OCI-LY7 (cell line): ENCODE measurements around the gene CDH23. TPM values are rescaled to one million over a fixed set of nuclear protein-coding genes. Genes with fewer than 3 reads are reported as not detected.

Source experiments
- BruUV-seq: library from RNA; stranded (reverse); fragments of 400-500 nt; replicated peaks from 2 replicates; lab custom pipeline; 2021; lab: Mats Ljungman, UMichigan
- CTCF ChIA-PET: fragments of 300-600 bp; sonication (Branson Sonifier 250); formaldehyde crosslinking; loops from one replicate; lab custom pipeline; 2022; ENCODE audit warnings: antibody characterized with exemption; ENCODE audit not compliant: unreplicated experiment; lab: Charles Lee
- POLR2A ChIA-PET: fragments of 300-600 bp; sonication (Branson Sonifier 250); formaldehyde crosslinking; loops from one replicate; lab custom pipeline; 2022; ENCODE audit warnings: antibody characterized with exemption; lab: Charles Lee
- DNase-seq: peaks from one replicate; pipeline ENCODE4 v3.0.0-alpha.2; 2015; ENCODE audit warnings: low spot score
- H2AFZ ChIP-seq: fragments of 200-600 bp; sonication (generic), shearing (Covaris generic); 2 replicates; pipeline ENCODE4 v1.6.1; 2014; ENCODE audit warnings: mild to moderate bottlenecking, antibody characterized with exemption, low read length, moderate library complexity
- H3K27ac ChIP-seq: fragments of 200-600 bp; sonication (generic); 2 replicates; pipeline ENCODE4 v1.5.1; 2014; ENCODE audit warnings: mixed run types, low read depth, mild to moderate bottlenecking, moderate library complexity, low read length, inconsistent platforms; ENCODE audit not compliant: poor library complexity, severe bottlenecking
- H3K36me3 ChIP-seq: fragments of 200-600 bp; sonication (generic); 2 replicates; pipeline ENCODE4 v1.6.1; 2014; ENCODE audit warnings: mild to moderate bottlenecking, antibody characterized with exemption, low read length, moderate library complexity, mixed read lengths; ENCODE audit not compliant: insufficient read depth
- H3K4me1 ChIP-seq: fragments of 200-600 bp; sonication (generic); 2 replicates; pipeline ENCODE4 v1.5.1; 2014; ENCODE audit warnings: mild to moderate bottlenecking, low read length; ENCODE audit not compliant: insufficient read depth, poor library complexity, severe bottlenecking
- H3K4me2 ChIP-seq: fragments of 200-600 bp; sonication (generic); 2 replicates; pipeline ENCODE4 v1.6.1; 2014; ENCODE audit warnings: mild to moderate bottlenecking, low read length
- H3K4me3 ChIP-seq: fragments of 200-600 bp; sonication (generic); 2 replicates; pipeline ENCODE4 v1.5.1; 2014; ENCODE audit warnings: mild to moderate bottlenecking, low read depth, low read length; ENCODE audit not compliant: poor library complexity, severe bottlenecking
- H3K79me2 ChIP-seq: fragments of 200-600 bp; sonication (generic); 2 replicates; pipeline ENCODE4 v1.6.1; 2016; ENCODE audit warnings: low read depth, mild to moderate bottlenecking, low read length, moderate library complexity, mixed read lengths; ENCODE audit not compliant: insufficient read depth
- H3K9me2 ChIP-seq: fragments of 200-600 bp; sonication (generic); 2 replicates; pipeline ENCODE4 v1.6.1; 2016; ENCODE audit warnings: mild to moderate bottlenecking, low read length, mixed read lengths; ENCODE audit not compliant: insufficient read depth
- H3K9me3 ChIP-seq: fragments of 200-600 bp; sonication (generic); 2 replicates; pipeline ENCODE4 v1.6.1; 2014; ENCODE audit warnings: mild to moderate bottlenecking, mixed run types, low read length, mixed read lengths
- H4K20me1 ChIP-seq: fragments of 200-600 bp; sonication (generic); 2 replicates; pipeline ENCODE4 v1.6.1; 2014; ENCODE audit warnings: mild to moderate bottlenecking, antibody characterized with exemption, low read length, moderate library complexity, mixed read lengths; ENCODE audit not compliant: insufficient read depth
- EZH2phosphoT487 ChIP-seq: fragments of 200-600 bp; sonication (generic); IDR thresholded peaks from 2 replicates; pipeline ENCODE4 v1.6.1; 2018; ENCODE audit warnings: low read depth, borderline replicate concordance, mild to moderate bottlenecking, mixed run types, antibody characterized with exemption, low read length, moderate library complexity, mixed read lengths
- intact Hi-C: fragments of 100-400 bp; cut with micrococcal nuclease; formaldehyde crosslinking; loops from one replicate; pipeline ENCODE4 v1.10.0; 2022; ENCODE audit not compliant: unreplicated experiment
- total RNA-seq, 2 experiments: library from RNA; depleted of rRNA in 1 of 2; stranded (reverse); fragments of >200 nt in 1 of 2; shearing (Covaris generic) in 1 of 2; gene quantifications; 2 replicates each; pipeline ENCODE4 v1.2.3, GENCODE V29; 2014 to 2022
- TF ChIP-seq, protein P1 (sequence below): fragments of 200-600 bp; sonication (generic); conservative IDR thresholded peaks from 2 replicates; pipeline ENCODE4 v1.5.1; 2014; ENCODE audit warnings: mild to moderate bottlenecking, antibody characterized with exemption, low read length, moderate library complexity, mixed read lengths

The CDH23 gene
- total RNA-seq, 2 experiments from 2014 or later = 0.92 to 9.9 TPM

DNA sequence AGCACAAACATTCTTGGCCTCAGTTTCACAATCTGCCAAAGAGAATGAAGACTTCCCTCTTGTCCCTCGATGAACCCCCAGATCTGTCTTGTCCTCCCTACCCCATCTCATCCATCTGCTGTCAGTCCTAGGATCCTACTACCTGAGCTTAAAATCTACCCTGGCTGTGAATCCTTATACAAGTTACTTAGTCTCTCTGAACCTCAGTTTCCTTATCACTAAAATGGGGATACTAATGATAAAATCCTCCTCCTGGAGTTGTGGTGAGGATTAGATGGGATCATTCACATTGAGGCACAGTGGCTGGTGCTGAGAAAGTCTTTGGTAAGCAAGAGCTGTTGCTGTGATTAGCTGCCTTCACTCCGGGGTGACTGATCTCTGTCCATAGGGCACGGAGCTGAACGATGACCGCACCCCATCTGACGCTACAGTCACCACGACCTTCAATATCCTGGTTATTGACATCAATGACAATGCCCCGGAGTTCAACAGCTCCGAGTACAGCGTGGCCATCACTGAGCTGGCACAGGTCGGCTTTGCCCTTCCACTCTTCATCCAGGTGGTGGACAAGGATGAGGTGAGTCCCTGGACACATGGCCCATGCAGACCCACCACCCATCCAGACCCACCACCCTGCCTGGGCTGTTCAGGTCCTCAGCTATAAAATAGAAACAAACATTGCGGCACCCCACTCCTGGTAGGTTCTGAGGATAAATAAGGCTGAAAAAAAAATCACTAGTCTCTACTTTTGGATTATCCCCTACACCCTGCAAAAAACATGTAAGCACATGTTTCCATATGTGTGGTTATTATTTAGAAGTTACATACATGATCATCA lies 220.3 kb downstream of the CDH23 start:
- no peak for DNase-seq
- POLR2A ChIA-PET = no interaction called here
- CTCF ChIA-PET = no interaction called here
- Histone ChIP-seq H3K79me2 (no peaks in the 10 kb centered on the region), H3K27ac (no peak overlapping the region), H3K9me3 (no peaks in the 10 kb centered on the region), H3K9me2 (no peaks in the 10 kb centered on the region), H3K4me1 (peaks cover 38% of the 10 kb centered on the region), H3K4me2 (no peak overlapping the region), H2AFZ (no peak overlapping the region), H4K20me1 (no peaks in the 10 kb centered on the region), H3K4me3 (no peak overlapping the region), H3K36me3 (no peaks in the 10 kb centered on the region)
- intact Hi-C loops = no loop called here
- BruUV-seq = no TSS peak
- TF ChIP-seq, protein P1, sequence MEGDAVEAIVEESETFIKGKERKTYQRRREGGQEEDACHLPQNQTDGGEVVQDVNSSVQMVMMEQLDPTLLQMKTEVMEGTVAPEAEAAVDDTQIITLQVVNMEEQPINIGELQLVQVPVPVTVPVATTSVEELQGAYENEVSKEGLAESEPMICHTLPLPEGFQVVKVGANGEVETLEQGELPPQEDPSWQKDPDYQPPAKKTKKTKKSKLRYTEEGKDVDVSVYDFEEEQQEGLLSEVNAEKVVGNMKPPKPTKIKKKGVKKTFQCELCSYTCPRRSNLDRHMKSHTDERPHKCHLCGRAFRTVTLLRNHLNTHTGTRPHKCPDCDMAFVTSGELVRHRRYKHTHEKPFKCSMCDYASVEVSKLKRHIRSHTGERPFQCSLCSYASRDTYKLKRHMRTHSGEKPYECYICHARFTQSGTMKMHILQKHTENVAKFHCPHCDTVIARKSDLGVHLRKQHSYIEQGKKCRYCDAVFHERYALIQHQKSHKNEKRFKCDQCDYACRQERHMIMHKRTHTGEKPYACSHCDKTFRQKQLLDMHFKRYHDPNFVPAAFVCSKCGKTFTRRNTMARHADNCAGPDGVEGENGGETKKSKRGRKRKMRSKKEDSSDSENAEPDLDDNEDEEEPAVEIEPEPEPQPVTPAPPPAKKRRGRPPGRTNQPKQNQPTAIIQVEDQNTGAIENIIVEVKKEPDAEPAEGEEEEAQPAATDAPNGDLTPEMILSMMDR = no peak
- TF ChIP-seq EZH2phosphoT487 = no peak

DNA sequence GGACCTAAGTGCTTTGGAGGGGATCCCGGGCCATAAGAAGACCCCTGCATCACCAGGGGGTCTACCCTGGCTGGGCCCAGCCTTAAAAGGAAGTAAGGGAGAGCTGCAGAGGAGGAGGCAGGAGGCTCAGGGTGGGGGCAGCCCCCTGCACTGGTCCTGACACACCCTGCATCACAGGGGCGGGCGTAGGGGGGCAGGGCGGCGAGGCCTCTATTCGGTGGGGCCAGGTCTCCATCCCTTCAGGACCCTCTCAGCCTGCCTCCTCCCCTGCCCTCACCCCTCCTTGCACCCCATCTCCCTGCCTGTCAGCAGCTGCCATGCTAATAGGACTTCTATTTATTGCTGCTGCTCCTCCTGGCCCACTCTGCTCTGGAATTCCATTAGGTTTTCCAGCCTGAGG lies 221.5 kb downstream of the CDH23 start:
- Histone ChIP-seq H3K9me2 (no peaks in the 10 kb centered on the region), H3K36me3 (no peaks in the 10 kb centered on the region), H4K20me1 (no peaks in the 10 kb centered on the region), H3K79me2 (no peaks in the 10 kb centered on the region), H3K4me3 (no peak overlapping the region), H3K4me1 (peaks cover 49% of the 10 kb centered on the region), H3K4me2 (no peak overlapping the region), H3K9me3 (no peaks in the 10 kb centered on the region), H2AFZ (no peak overlapping the region), H3K27ac (no peak overlapping the region)
- ChIA-PET CTCF (interaction anchor here (0.5 kb wide), 1 partner anchor 47 kb away, joined by 10 read pairs; no protein-coding TSS in a partner anchor), POLR2A (no interaction called here)
- no peak for DNase-seq
- BruUV-seq = no TSS peak
- TF ChIP-seq, protein P1 = no peak
- TF ChIP-seq EZH2phosphoT487 = no peak
- intact Hi-C loops = no loop called here

GRCh38 chr10:71618598-71618997 lies 221.9 kb downstream of the CDH23 start:
- no peak overlapping the region for H3K27ac ChIP-seq
- H3K9me2 ChIP-seq = no peaks in the 10 kb centered on the region
- CTCF ChIA-PET = interaction anchor here (0.5 to 0.6 kb wide), 2 partner anchors 46 to 87 kb away, joined by 3 to 10 read pairs; no protein-coding TSS in a partner anchor
- H3K4me1 ChIP-seq = peaks cover 53% of the 10 kb centered on the region
- POLR2A ChIA-PET = no interaction called here
- no peaks in the 10 kb centered on the region for H3K36me3 ChIP-seq
- DNase-seq = no peak
- H4K20me1 ChIP-seq = no peaks in the 10 kb centered on the region
- no peaks in the 10 kb centered on the region for H3K9me3 ChIP-seq
- no peak overlapping the region for H2AFZ ChIP-seq
- H3K79me2 ChIP-seq = no peaks in the 10 kb centered on the region
- intact Hi-C loops = no loop called here
- no peak for TF ChIP-seq EZH2phosphoT487
- TF ChIP-seq, protein P1 = no peak
- no peak overlapping the region for H3K4me2 ChIP-seq
- H3K4me3 ChIP-seq = no peak overlapping the region
- BruUV-seq = no TSS peak
